Breast epithelium (tissue), 4 donors: ENCODE results near the gene CERS3. TPM values are rescaled to one million over a fixed set of nuclear protein-coding genes. Genes with fewer than 3 reads are reported as not detected.
A peak's percentile ranks its signal among the peaks of the same experiment; 100 is the strongest.

Experiments
- DNase-seq, 2 donors: peaks; one replicate each; pipeline ENCODE4 v3.0.0-alpha.2; 2019; ENCODE audit warnings: low spot score in 2 of 2
- H3K27ac ChIP-seq, 2 donors: fragments of 200-600 bp; sonication (generic) in 1 of 2; one replicate each; pipeline ENCODE4 v1.5.1; 2016 to 2019; ENCODE audit warnings: mild to moderate bottlenecking in 1 of 2
- H3K27me3 ChIP-seq, 2 donors: fragments of 200-600 bp; sonication (generic) in 1 of 2; one replicate each; pipeline versions ENCODE4 v1.5.1 to v1.6.0; 2017 to 2019; ENCODE audit warnings: control low read depth in 1 of 2, mild to moderate bottlenecking in 1 of 2
- H3K36me3 ChIP-seq: fragments of 200-600 bp; one replicate; pipeline ENCODE4 v1.5.1; 2019
- H3K4me1 ChIP-seq, 2 donors: fragments of 200-600 bp; sonication (generic); one replicate each; pipeline ENCODE4 v1.5.1; 2016 to 2019; ENCODE audit warnings: control low read depth in 1 of 2
- H3K4me3 ChIP-seq, 3 donors: fragments of 200-600 bp; sonication (generic); 1 replicate in 2 of 3; 2 replicates in 1 of 3; pipeline ENCODE4 v1.5.1; 2016 to 2019; ENCODE audit warnings: mild to moderate bottlenecking in 3 of 3, moderate library complexity in 2 of 3
- H3K9me3 ChIP-seq, 2 donors: fragments of 200-600 bp; sonication (generic) in 1 of 2; one replicate each; pipeline ENCODE4 v1.5.1; 2016 to 2019; ENCODE audit warnings: control low read depth in 1 of 2
- POLR2A ChIP-seq: fragments of 450-650 bp; IDR thresholded peaks from one replicate; pipeline ENCODE4 v1.6.1; 2016; ENCODE audit warnings: antibody characterized with exemption, mild to moderate bottlenecking, moderate library complexity
- POLR2AphosphoS5 ChIP-seq, 3 donors: sonication (generic); formaldehyde crosslinking; IDR thresholded peaks; one replicate each; pipeline ENCODE4 v1.6.1; 2017; ENCODE audit warnings: antibody characterized with exemption in 3 of 3
- intact Hi-C: fragments of 100-400 bp; cut with DNase I; formaldehyde crosslinking; loops from one replicate; pipeline ENCODE4 v1.15.1; 2023; ENCODE audit warnings: low total_unique reads
- total RNA-seq, 3 donors: library from RNA; depleted of rRNA; stranded (reverse); fragments of >200 nt; gene quantifications; one replicate each; pipeline ENCODE4 v1.1.0, GENCODE V29; 2016
- TF ChIP-seq, protein P1 (sequence below), 3 donors: fragments of 450-650 bp; IDR thresholded peaks; one replicate each; pipeline ENCODE4 v1.5.1; 2016 to 2017; ENCODE audit warnings: antibody characterized with exemption in 3 of 3, mild to moderate bottlenecking in 3 of 3, moderate library complexity in 3 of 3

Gene CERS3
- total RNA-seq, 3 donors from 2014 or later = under 0.01 to 3.7 TPM; not detected in 1

- Histone ChIP-seq H3K4me3 (no peak overlapping the region), H3K9me3 (peaks cover 25 to 47% of the 10 kb centered on the region in 2 donors), H3K4me1 (no peaks in the 10 kb centered on the region), H3K27ac (no peak overlapping the region), H3K36me3 (no peaks in the 10 kb centered on the region), H3K27me3 (no peaks in the 10 kb centered on the region)
- DNase-seq = no peak
- no peak for TF ChIP-seq POLR2A
- TF ChIP-seq, protein P1, sequence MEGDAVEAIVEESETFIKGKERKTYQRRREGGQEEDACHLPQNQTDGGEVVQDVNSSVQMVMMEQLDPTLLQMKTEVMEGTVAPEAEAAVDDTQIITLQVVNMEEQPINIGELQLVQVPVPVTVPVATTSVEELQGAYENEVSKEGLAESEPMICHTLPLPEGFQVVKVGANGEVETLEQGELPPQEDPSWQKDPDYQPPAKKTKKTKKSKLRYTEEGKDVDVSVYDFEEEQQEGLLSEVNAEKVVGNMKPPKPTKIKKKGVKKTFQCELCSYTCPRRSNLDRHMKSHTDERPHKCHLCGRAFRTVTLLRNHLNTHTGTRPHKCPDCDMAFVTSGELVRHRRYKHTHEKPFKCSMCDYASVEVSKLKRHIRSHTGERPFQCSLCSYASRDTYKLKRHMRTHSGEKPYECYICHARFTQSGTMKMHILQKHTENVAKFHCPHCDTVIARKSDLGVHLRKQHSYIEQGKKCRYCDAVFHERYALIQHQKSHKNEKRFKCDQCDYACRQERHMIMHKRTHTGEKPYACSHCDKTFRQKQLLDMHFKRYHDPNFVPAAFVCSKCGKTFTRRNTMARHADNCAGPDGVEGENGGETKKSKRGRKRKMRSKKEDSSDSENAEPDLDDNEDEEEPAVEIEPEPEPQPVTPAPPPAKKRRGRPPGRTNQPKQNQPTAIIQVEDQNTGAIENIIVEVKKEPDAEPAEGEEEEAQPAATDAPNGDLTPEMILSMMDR (IDR thresholded peaks at IDR 0.05) = no peak
- no peak for TF ChIP-seq POLR2AphosphoS5 (IDR thresholded peaks at IDR 0.05)
- intact Hi-C loops = no loop called here
Measured at GRCh38 chr15:100385300-100386050, 143.3 kb downstream of the CERS3 start.

GRCh38 chr15:100384108-100384410 is 144.7 kb downstream of the CERS3 start:
- Histone ChIP-seq H3K9me3 (peaks cover 23 to 58% of the 10 kb centered on the region in 2 donors), H3K4me3 (no peak overlapping the region), H3K27me3 (no peaks in the 10 kb centered on the region), H3K4me1 (no peaks in the 10 kb centered on the region), H3K27ac (no peak overlapping the region), H3K36me3 (no peaks in the 10 kb centered on the region)
- no peak for DNase-seq
- TF ChIP-seq POLR2A (no peak), POLR2AphosphoS5 (IDR thresholded peaks at IDR 0.05) (no peak)
- TF ChIP-seq, protein P1 (IDR thresholded peaks at IDR 0.05) = no peak
- intact Hi-C loops = no loop called here

GRCh38 chr15:100383302-100384107 is 145.2 kb downstream of the CERS3 start:
- H3K36me3 ChIP-seq = no peaks in the 10 kb centered on the region
- no peaks in the 10 kb centered on the region for H3K27me3 ChIP-seq
- no peak for TF ChIP-seq POLR2A
- TF ChIP-seq, protein P1 (IDR thresholded peaks at IDR 0.05) = peak in 1 of 3 donors; percentile 48
- DNase-seq = no peak
- H3K27ac ChIP-seq = no peak overlapping the region
- no peak overlapping the region for H3K4me3 ChIP-seq
- intact Hi-C loops = no loop called here
- peaks cover 23 to 56% of the 10 kb centered on the region in 2 donors for H3K9me3 ChIP-seq
- H3K4me1 ChIP-seq = no peaks in the 10 kb centered on the region

- intact Hi-C loops = no loop called here
Measured at GRCh38 chr15:100373942-100374341, 154.8 kb downstream of the CERS3 start.

More at GRCh38 chr15:100373942-100374341, 154.8 kb downstream of the CERS3 start:
- Histone ChIP-seq H3K9me3 (peaks cover 0 to 13% of the 10 kb centered on the region in 2 donors), H3K27ac (peak overlapping the region in 1 of 2 donors; percentile 64), H3K4me3 (peak overlapping the region; percentile 57 to 75 (median 58)), H3K4me1 (no peaks in the 10 kb centered on the region), H3K36me3 (no peaks in the 10 kb centered on the region), H3K27me3 (peaks cover 0 to 5% of the 10 kb centered on the region in 2 donors)
- TF ChIP-seq, protein P1 (IDR thresholded peaks at IDR 0.05) = no peak
- no peak for TF ChIP-seq POLR2A
- no peak for TF ChIP-seq POLR2AphosphoS5 (IDR thresholded peaks at IDR 0.05)
- DNase-seq = no peak
